Activated CD8-positive, alpha-beta memory T cell treated with anti-CD3 and anti-CD28 coated beads, Interleukin-2, amount 50 U/mL, for 24 hours (primary cell): ENCODE measurements around the gene RNF224.

ENCODE experiments used
- DNase-seq: peaks from one replicate; pipeline ENCODE4 v3.0.0-alpha.2; 2020; ENCODE audit errors: extremely low read depth

The RNF224 gene

GRCh38 chr9:137273611-137274320 is 46.5 kb downstream of the RNF224 start:
- no peak for DNase-seq

GRCh38 chr9:137275203-137275587 is 47.9 kb downstream of the RNF224 start:
- no peak for DNase-seq

- DNase-seq = no peak
Measured at GRCh38 chr9:137275588-137276472, 48.5 kb downstream of the RNF224 start.

GRCh38 chr9:137276473-137277328 is 49.4 kb downstream of the RNF224 start:
- DNase-seq = no peak

GRCh38 chr9:137277329-137278041 is 50.2 kb downstream of the RNF224 start, which contains the start of gene TOR4A:
Gene TOR4A (plus strand): TSS chr9:137277726. CDS start chr9:137278690, 964 bp downstream.
- no peak for DNase-seq

GRCh38 chr9:137278061-137278701 is 50.9 kb downstream of the RNF224 start:
- no peak for DNase-seq
